Measurements from ENCODE around the gene RGL3. TPM values are rescaled to one million over a fixed set of nuclear protein-coding genes. Genes with fewer than 3 reads are reported as not detected.

Gene RGL3
- total RNA-seq, 1 experiment from 2014 or later, result 65.9 TPM

- Histone ChIP-seq H4K5ac (ENCODE audit: insufficient read length, low read depth, low read length) (no peak overlapping the region), H2BK120ac (ENCODE audit: low read depth, low read length, poor library complexity, severe bottlenecking) (no peak overlapping the region), H3K4me2 (ENCODE audit: insufficient read depth, insufficient read length, low read length) (no peak overlapping the region), H2BK5ac (ENCODE audit: insufficient read length, low read length) (no peak overlapping the region), H2BK20ac (ENCODE audit: low read depth, low read length, poor library complexity, severe bottlenecking) (no peak overlapping the region), H2AFZ (ENCODE audit: low read length) (no peak overlapping the region), H3K23me2 (ENCODE audit: insufficient read length, low read depth, low read length, poor library complexity, severe bottlenecking) (no peaks in the 10 kb centered on the region), H3K4me1 (ENCODE audit: insufficient read depth, low read length) (no peaks in the 10 kb centered on the region), H2AK5ac (ENCODE audit: insufficient read length, low read length) (no peak overlapping the region), H2BK15ac (ENCODE audit: low read depth, low read length) (no peak overlapping the region), H3K23ac (ENCODE audit: insufficient read length, low read depth, low read length) (no peak overlapping the region), H4K20me1 (ENCODE audit: control insufficient read depth, insufficient read depth, insufficient read length) (no peaks in the 10 kb centered on the region), H4K8ac (replicated peaks; ENCODE audit: insufficient read length, low read depth, low read length) (no peak overlapping the region), H3K27me3 (ENCODE audit: insufficient read depth, low read length) (no peaks in the 10 kb centered on the region), H3T11ph (ENCODE audit: low read length) (no peak overlapping the region), H3K18ac (ENCODE audit: insufficient read length, low read depth, low read length) (no peak overlapping the region), H4K91ac (ENCODE audit: insufficient read length, low read depth, low read length) (no peak overlapping the region), H3K9me3 (ENCODE audit: control insufficient read depth, low read depth, low read length) (no peaks in the 10 kb centered on the region), H3K79me1 (ENCODE audit: insufficient read depth, low read depth, low read length, poor library complexity, severe bottlenecking) (no peaks in the 10 kb centered on the region), H3K14ac (ENCODE audit: insufficient read depth, low read length) (no peak overlapping the region), H3K79me2 (ENCODE audit: insufficient read depth, low read length) (no peaks in the 10 kb centered on the region), H3K9ac (ENCODE audit: extremely low read depth, insufficient read length, low read length) (no peak overlapping the region), H3K56ac (ENCODE audit: insufficient read length, low read depth, low read length) (no peak overlapping the region), H3K4ac (ENCODE audit: low read depth, low read length) (no peak overlapping the region), H2BK12ac (ENCODE audit: insufficient read length, low read depth, low read length) (no peak overlapping the region), H3K27ac (ENCODE audit: insufficient read length, low read depth, low read length) (no peak overlapping the region)
- no peaks in the 10 kb centered on the region for H3K9me3 Mint-ChIP-seq
- no peak for DNase-seq
- WGBS (ENCODE audit: extremely low coverage, insufficient read length, low lambda C conversion rate), result no CpG with 5 or more reads among the region's 9 CpGs
- no peak overlapping the region for H3K4me3 Mint-ChIP-seq
- peaks cover 8 to 52% (median 39%) of the 10 kb centered on the region in 3 experiments; a peak in 6 of 7 replicates for H3K36me3 Mint-ChIP-seq (ENCODE audit: insufficient read depth in 1 of 3, low read depth in 3 of 3)
- peaks cover 2 to 6% of the 10 kb centered on the region in 2 experiments; a peak in 1 of 4 replicates for H3K4me1 Mint-ChIP-seq
- no peaks in the 10 kb centered on the region for H3K27me3 Mint-ChIP-seq (ENCODE audit: low read depth)
- TF ChIP-seq, protein P1, sequence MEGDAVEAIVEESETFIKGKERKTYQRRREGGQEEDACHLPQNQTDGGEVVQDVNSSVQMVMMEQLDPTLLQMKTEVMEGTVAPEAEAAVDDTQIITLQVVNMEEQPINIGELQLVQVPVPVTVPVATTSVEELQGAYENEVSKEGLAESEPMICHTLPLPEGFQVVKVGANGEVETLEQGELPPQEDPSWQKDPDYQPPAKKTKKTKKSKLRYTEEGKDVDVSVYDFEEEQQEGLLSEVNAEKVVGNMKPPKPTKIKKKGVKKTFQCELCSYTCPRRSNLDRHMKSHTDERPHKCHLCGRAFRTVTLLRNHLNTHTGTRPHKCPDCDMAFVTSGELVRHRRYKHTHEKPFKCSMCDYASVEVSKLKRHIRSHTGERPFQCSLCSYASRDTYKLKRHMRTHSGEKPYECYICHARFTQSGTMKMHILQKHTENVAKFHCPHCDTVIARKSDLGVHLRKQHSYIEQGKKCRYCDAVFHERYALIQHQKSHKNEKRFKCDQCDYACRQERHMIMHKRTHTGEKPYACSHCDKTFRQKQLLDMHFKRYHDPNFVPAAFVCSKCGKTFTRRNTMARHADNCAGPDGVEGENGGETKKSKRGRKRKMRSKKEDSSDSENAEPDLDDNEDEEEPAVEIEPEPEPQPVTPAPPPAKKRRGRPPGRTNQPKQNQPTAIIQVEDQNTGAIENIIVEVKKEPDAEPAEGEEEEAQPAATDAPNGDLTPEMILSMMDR (conservative IDR thresholded peaks at IDR 0.05), result no peak
- H3K27ac Mint-ChIP-seq, result peak overlapping the region in 2 of 3 experiments; percentile 49 to 78; a peak in 4 of 7 replicates
Observed at GRCh38 chr19:11404588-11405222, 14.4 kb downstream of the RGL3 start.

Measured in H9 (cell line).